Stomach smooth muscle (tissue), 2 donors: ENCODE measurements around the gene MFSD1.

Experiments
- H3K27ac ChIP-seq: one replicate; pipeline ENCODE4 v1.7.0; 2013; ENCODE audit warnings: mild to moderate bottlenecking, low read length, inconsistent platforms
- H3K27me3 ChIP-seq, 2 donors: one replicate each; pipeline ENCODE4 v1.7.0; 2013; ENCODE audit warnings: low read length in 2 of 2; ENCODE audit not compliant: insufficient read depth in 2 of 2, control insufficient read depth in 1 of 2
- H3K36me3 ChIP-seq, 2 donors: one replicate each; pipeline ENCODE4 v1.7.0; 2013; ENCODE audit warnings: low read length in 2 of 2; ENCODE audit not compliant: control insufficient read depth in 2 of 2, insufficient read depth in 2 of 2
- H3K4me1 ChIP-seq: one replicate; pipeline ENCODE4 v1.7.0; 2013; ENCODE audit warnings: low read length; ENCODE audit not compliant: control insufficient read depth, insufficient read depth
- H3K4me3 ChIP-seq, 2 donors: one replicate each; pipeline ENCODE4 v1.7.0; 2013; ENCODE audit warnings: low read length in 2 of 2
- H3K9ac ChIP-seq, 2 donors: one replicate each; pipeline ENCODE4 v1.7.0; 2013; ENCODE audit warnings: low read length in 2 of 2, mild to moderate bottlenecking in 1 of 2
- H3K9me3 ChIP-seq, 2 donors: one replicate each; pipeline ENCODE4 v1.7.0; 2013; ENCODE audit warnings: low read length in 2 of 2; ENCODE audit not compliant: control insufficient read depth in 2 of 2
- donor health status: healthy.
- donor health status: Pancreatic carcinoma.

Gene MFSD1

GRCh38 chr3:158792709-158793108 lies 9.1 kb upstream of the MFSD1 start:
- Histone ChIP-seq H3K27ac (no peak overlapping the region), H3K27me3 (no peaks in the 10 kb centered on the region), H3K9me3 (peaks cover 0 to 4% of the 10 kb centered on the region in 2 donors), H3K4me3 (no peak overlapping the region), H3K36me3 (no peaks in the 10 kb centered on the region), H3K4me1 (no peaks in the 10 kb centered on the region), H3K9ac (no peak overlapping the region)

DNA sequence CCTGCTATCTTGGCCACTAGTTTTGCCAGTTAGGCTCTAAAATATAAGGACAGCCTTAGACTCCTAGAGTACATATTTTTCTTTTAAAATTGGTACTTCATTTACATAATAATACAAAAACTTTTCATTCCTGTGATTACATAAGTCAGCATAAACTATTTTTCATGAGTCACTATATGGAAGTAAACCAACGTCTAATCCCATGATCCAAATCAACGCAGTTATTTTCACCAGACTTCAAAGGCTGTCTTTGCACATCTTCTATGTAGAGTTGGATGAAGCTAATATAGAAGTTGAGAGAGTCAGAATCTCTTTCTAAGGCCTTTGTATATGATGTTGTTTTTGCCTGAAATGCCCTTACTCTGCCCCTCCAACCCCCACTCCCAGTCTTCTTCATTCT lies 7.6 kb upstream of the MFSD1 start:
- H3K9me3 ChIP-seq = peaks cover 0 to 4% of the 10 kb centered on the region in 2 donors
- no peaks in the 10 kb centered on the region for H3K4me1 ChIP-seq
- H3K36me3 ChIP-seq = no peaks in the 10 kb centered on the region
- H3K9ac ChIP-seq = no peak overlapping the region
- no peak overlapping the region for H3K27ac ChIP-seq
- H3K4me3 ChIP-seq = no peak overlapping the region
- no peaks in the 10 kb centered on the region for H3K27me3 ChIP-seq

GRCh38 chr3:158794936-158795518 lies 6.8 kb upstream of the MFSD1 start:
- H3K27me3 ChIP-seq = no peaks in the 10 kb centered on the region
- H3K9ac ChIP-seq = no peak overlapping the region
- H3K36me3 ChIP-seq = no peaks in the 10 kb centered on the region
- peaks cover 0 to 4% of the 10 kb centered on the region in 2 donors for H3K9me3 ChIP-seq
- no peaks in the 10 kb centered on the region for H3K4me1 ChIP-seq
- no peak overlapping the region for H3K4me3 ChIP-seq
- no peak overlapping the region for H3K27ac ChIP-seq

DNA sequence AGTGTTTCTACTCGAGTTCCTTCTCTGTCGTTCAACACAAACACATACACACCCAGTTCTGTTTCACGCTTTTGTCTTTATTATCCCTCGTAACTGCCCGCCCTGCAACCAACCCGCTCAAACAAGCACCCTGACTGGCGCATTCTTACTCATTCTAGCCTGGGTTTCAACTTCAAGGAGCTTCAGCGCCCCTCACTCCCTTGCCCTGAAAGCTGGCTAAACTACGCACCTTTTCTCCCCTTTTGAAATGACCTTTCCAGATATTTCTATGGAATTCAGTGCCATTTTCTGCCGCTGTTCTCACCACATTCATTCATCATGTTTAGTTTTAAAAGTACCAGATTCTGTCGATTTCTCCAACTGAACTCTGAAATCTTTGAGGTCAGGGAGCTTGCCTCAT lies 653 bp upstream of the MFSD1 start:
- no peaks in the 10 kb centered on the region for H3K27me3 ChIP-seq
- no peaks in the 10 kb centered on the region for H3K9me3 ChIP-seq
- H3K9ac ChIP-seq = peak overlapping the region; percentile 88 to 92
- peaks cover 21% of the 10 kb centered on the region for H3K4me1 ChIP-seq
- H3K27ac ChIP-seq = peak overlapping the region; percentile 93
- no peaks in the 10 kb centered on the region for H3K36me3 ChIP-seq
- H3K4me3 ChIP-seq = peak overlapping the region; percentile 89 to 95

- Histone ChIP-seq H3K36me3 (peaks cover 2 to 3% of the 10 kb centered on the region in 2 donors), H3K9me3 (no peaks in the 10 kb centered on the region), H3K4me3 (peak overlapping the region; percentile 89 to 95), H3K27ac (peak overlapping the region; percentile 93), H3K9ac (peak overlapping the region; percentile 88 to 92), H3K27me3 (no peaks in the 10 kb centered on the region), H3K4me1 (peaks cover 21% of the 10 kb centered on the region)
These were observed 785 bp downstream of the MFSD1 start for GRCh38 chr3:158802409-158803268.

- H3K4me1 ChIP-seq = peaks cover 21% of the 10 kb centered on the region
- H3K9me3 ChIP-seq = no peaks in the 10 kb centered on the region
- peaks cover 7 to 16% of the 10 kb centered on the region in 2 donors for H3K36me3 ChIP-seq
- H3K27me3 ChIP-seq = no peaks in the 10 kb centered on the region
- no peak overlapping the region for H3K27ac ChIP-seq
- H3K4me3 ChIP-seq = no peak overlapping the region
- H3K9ac ChIP-seq = no peak overlapping the region
These were observed 2.6 kb downstream of the MFSD1 start for GRCh38 chr3:158804441-158804840.

DNA sequence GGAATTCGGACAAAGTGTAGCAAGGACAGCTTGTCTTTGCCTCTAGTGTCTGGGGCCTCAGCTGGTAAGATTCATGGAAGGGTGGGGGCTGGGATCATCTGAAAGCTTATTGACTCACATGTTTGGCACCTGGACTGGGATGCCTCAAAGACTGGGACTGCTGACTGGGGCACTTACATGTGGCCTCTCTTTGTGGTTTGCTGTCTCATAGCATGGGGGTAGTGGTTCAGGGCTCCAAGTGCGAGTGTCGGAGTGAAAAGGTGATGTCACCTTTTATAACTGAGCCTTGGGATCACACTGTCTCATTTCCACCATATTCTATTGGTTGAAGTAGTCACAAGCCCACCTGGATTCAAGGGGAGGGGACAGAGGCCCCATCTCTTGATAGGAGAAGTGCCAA lies 6.8 kb downstream of the MFSD1 start:
- no peak overlapping the region for H3K4me3 ChIP-seq
- H3K27me3 ChIP-seq = no peaks in the 10 kb centered on the region
- H3K9ac ChIP-seq = no peak overlapping the region
- H3K9me3 ChIP-seq = no peaks in the 10 kb centered on the region
- no peaks in the 10 kb centered on the region for H3K4me1 ChIP-seq
- H3K27ac ChIP-seq = no peak overlapping the region
- H3K36me3 ChIP-seq = peaks cover 26 to 33% of the 10 kb centered on the region in 2 donors

DNA sequence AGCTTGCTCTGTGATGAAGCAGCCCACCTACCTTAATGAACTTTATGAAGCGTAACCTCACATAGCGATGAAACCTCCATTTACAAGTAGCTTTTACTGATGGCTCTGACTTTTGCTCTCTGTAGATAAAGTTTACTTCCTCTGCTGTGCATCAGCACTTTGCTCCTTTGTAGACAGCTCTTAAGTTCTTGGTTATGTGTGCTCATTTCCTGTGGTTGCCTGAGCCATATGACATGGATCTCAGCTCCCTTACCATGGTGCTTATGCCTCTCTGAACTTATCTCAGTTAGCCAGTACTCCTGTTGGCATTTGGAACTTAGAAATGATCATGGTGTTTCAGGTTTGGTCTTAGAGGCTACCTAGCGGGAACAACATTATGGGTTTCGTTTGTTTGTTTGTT lies 7.8 kb downstream of the MFSD1 start:
- no peaks in the 10 kb centered on the region for H3K4me1 ChIP-seq
- H3K27ac ChIP-seq = no peak overlapping the region
- H3K9ac ChIP-seq = no peak overlapping the region
- H3K9me3 ChIP-seq = no peaks in the 10 kb centered on the region
- no peaks in the 10 kb centered on the region for H3K27me3 ChIP-seq
- peaks cover 26 to 37% of the 10 kb centered on the region in 2 donors for H3K36me3 ChIP-seq
- H3K4me3 ChIP-seq = no peak overlapping the region

- Histone ChIP-seq H3K36me3 (peaks cover 26 to 40% of the 10 kb centered on the region in 2 donors), H3K4me1 (no peaks in the 10 kb centered on the region), H3K9me3 (no peaks in the 10 kb centered on the region), H3K9ac (no peak overlapping the region), H3K27me3 (no peaks in the 10 kb centered on the region), H3K4me3 (no peak overlapping the region), H3K27ac (no peak overlapping the region)
These were observed 9.2 kb downstream of the MFSD1 start for GRCh38 chr3:158810823-158811724.

DNA sequence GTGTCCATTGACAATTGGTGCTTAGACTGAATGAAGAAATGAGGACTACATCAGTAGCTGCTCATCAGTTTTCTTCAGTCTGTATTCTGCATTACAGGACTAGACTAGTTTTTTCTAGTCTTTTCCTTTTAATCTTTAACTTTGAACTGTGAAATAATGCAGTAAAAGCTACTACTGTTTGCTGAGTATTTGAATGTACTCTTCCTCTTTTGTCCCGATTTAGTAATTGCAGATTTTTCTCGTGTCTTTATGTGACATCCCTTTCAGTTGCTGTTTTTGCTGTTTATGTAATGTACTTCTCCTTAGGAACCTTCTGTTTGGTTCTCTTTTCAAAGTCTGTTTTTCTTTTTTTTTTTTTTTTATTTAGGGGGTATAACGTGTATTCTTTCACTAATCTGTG lies 17.4 kb downstream of the MFSD1 start:
- Histone ChIP-seq H3K27ac (no peak overlapping the region), H3K9me3 (no peaks in the 10 kb centered on the region), H3K4me3 (no peak overlapping the region), H3K27me3 (no peaks in the 10 kb centered on the region), H3K4me1 (no peaks in the 10 kb centered on the region), H3K9ac (no peak overlapping the region), H3K36me3 (peaks cover 18 to 27% of the 10 kb centered on the region in 2 donors)
